NCI-H146 treated with DMSO at 0.1 percent for 48 hours (cell line): ENCODE results near the gene ANKRD31.
"Not testable (repeated sequence)": the region's sequence is repeated elsewhere in the genome, so short reads cannot be mapped to it uniquely, and the experiment has no call there.

Source experiments
- DNase-seq: peaks from one replicate; lab custom pipeline; 2025; ENCODE audit not compliant: unreplicated experiment; lab: John Stamatoyannopoulos, UW

ANKRD31 gene

GRCh38 chr5:75161508-75161907, 75.2 kb downstream of the ANKRD31 start:
- DNase-seq = not testable (repeated sequence)

- DNase-seq = no peak
These were observed 80.1 kb downstream of the ANKRD31 start for GRCh38 chr5:75156585-75156984.

GRCh38 chr5:75152860-75153259, 83.8 kb downstream of the ANKRD31 start:
- no peak for DNase-seq

- DNase-seq = no peak
These were observed 88.6 kb downstream of the ANKRD31 start for GRCh38 chr5:75148051-75148450.

- no peak for DNase-seq
These were observed 94.0 kb downstream of the ANKRD31 start for GRCh38 chr5:75142566-75143136.

- no peak for DNase-seq
These were observed 96.4 kb downstream of the ANKRD31 start for GRCh38 chr5:75140277-75140676.

GRCh38 chr5:75138689-75139088, 98.0 kb downstream of the ANKRD31 start:
- no peak for DNase-seq

- no peak for DNase-seq
These were observed 105.8 kb downstream of the ANKRD31 start for GRCh38 chr5:75130818-75131349.

- DNase-seq = no peak
These were observed 119.8 kb downstream of the ANKRD31 start for GRCh38 chr5:75116856-75117255.

GRCh38 chr5:75114311-75114710, 122.4 kb downstream of the ANKRD31 start:
- not testable (repeated sequence) for DNase-seq

GRCh38 chr5:75113354-75114113, 123.1 kb downstream of the ANKRD31 start:
- no peak for DNase-seq

GRCh38 chr5:75108931-75109596, 127.6 kb downstream of the ANKRD31 start:
- no peak for DNase-seq

- DNase-seq = no peak
These were observed 128.2 kb downstream of the ANKRD31 start for GRCh38 chr5:75108515-75108914.

- not testable (repeated sequence) for DNase-seq
These were observed 140.7 kb downstream of the ANKRD31 start for GRCh38 chr5:75095956-75096355.

- DNase-seq = no peak
These were observed 145.1 kb downstream of the ANKRD31 start for GRCh38 chr5:75091597-75091996.

- no peak for DNase-seq
These were observed 147.0 kb downstream of the ANKRD31 start for GRCh38 chr5:75089662-75090061.

GRCh38 chr5:75089137-75089536, 147.5 kb downstream of the ANKRD31 start:
- DNase-seq = no peak

GRCh38 chr5:75088648-75089047, 148.0 kb downstream of the ANKRD31 start:
- no peak for DNase-seq

- no peak for DNase-seq
These were observed 155.2 kb downstream of the ANKRD31 start for GRCh38 chr5:75081510-75081909.

- not testable (repeated sequence) for DNase-seq
These were observed 157.3 kb downstream of the ANKRD31 start for GRCh38 chr5:75079346-75079745.

GRCh38 chr5:75078027-75078426, 158.7 kb downstream of the ANKRD31 start:
- no peak for DNase-seq

GRCh38 chr5:75072061-75072460, 164.6 kb downstream of the ANKRD31 start:
- DNase-seq = no peak
